ENCODE measurements around the gene SHANK1. TPM values are rescaled to one million over a fixed set of nuclear protein-coding genes. Genes with fewer than 3 reads are reported as not detected.
"Not testable (repeated sequence)": the region's sequence is repeated elsewhere in the genome, so short reads cannot be mapped to it uniquely, and the experiment has no call there.

The SHANK1 gene
- total RNA-seq, 2 experiments from 2014 or later, result not detected

DNA sequence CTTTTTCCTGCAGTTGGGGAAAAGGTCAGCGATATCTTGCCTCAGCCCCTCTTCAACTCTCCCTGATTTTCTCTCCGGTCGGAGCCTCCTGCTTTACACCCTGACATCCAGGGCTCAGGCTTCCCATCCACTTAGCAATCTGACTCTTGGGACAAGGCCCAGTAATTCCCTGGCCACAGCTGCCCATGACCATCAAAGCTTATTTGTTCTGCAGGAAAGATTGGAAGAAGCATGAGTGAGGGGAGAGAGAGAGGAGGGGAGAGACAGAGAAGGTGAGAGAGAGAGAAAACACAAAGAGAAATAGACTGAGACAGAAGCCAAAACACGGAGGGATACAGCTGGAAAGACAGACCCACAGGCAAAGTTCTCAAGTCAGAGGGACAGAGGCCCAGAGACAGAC is 93.6 kb downstream of the SHANK1 start:
- Mint-ChIP-seq H3K9me3 (ENCODE audit: low read depth) (no peaks in the 10 kb centered on the region), H3K27ac (no peak overlapping the region), H3K27me3 (peaks cover 14% of the 10 kb centered on the region), H3K4me3 (no peak overlapping the region), H3K36me3 (ENCODE audit: low read depth) (no peaks in the 10 kb centered on the region), H3K4me1 (no peaks in the 10 kb centered on the region)
- ATAC-seq (no peak), DNase-seq (no peak)
- ChIA-PET CTCF (no interaction called here), POLR2A (no interaction called here)
- intact Hi-C loops (cut with DNase I, micrococcal nuclease), result no loop called here

DNA sequence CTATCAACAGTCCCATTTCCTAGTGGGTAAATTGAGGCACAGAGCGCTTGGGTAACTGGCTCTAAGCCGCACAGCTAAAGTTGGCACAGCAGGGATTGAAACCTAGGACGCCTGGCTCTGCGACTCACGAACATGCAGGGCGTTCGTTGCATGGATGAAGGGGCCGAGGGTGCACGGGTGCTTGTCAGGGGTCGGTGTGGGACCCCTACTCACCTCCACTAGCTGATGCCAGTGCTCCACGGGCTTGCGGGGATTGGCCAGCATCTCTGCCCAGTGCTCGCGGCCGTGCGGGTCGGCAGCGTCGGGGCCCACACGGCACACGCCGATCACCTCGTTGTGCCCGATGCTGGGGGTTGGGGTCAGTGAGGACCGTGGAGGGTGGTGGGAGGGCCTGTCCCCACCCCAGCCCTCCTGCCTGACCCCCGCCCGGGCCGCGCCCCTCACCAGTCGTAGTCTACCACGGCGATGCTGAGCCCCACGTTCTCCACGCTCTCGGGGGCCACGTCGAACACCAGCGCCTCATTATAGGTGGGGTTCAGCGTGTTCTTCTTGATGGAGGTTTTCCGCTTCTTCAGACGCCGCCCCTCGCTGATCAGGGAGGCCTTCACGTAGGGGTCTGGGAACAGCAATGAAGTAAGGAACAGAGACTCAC is 94.5 kb downstream of the SHANK1 start:
- Mint-ChIP-seq H3K27me3 (peaks cover 10% of the 10 kb centered on the region), H3K9me3 (ENCODE audit: low read depth) (no peaks in the 10 kb centered on the region), H3K4me3 (no peak overlapping the region), H3K27ac (no peak overlapping the region), H3K4me1 (no peaks in the 10 kb centered on the region), H3K36me3 (ENCODE audit: low read depth) (no peaks in the 10 kb centered on the region)
- no peak for ATAC-seq
- intact Hi-C loops (cut with DNase I, micrococcal nuclease), result no loop called here
- DNase-seq, result no peak
- POLR2A ChIA-PET, result no interaction called here
- CTCF ChIA-PET, result interaction anchor here (1.4 kb wide), 1 partner anchor 17 kb away, joined by 5 read pairs; no protein-coding TSS in a partner anchor

DNA sequence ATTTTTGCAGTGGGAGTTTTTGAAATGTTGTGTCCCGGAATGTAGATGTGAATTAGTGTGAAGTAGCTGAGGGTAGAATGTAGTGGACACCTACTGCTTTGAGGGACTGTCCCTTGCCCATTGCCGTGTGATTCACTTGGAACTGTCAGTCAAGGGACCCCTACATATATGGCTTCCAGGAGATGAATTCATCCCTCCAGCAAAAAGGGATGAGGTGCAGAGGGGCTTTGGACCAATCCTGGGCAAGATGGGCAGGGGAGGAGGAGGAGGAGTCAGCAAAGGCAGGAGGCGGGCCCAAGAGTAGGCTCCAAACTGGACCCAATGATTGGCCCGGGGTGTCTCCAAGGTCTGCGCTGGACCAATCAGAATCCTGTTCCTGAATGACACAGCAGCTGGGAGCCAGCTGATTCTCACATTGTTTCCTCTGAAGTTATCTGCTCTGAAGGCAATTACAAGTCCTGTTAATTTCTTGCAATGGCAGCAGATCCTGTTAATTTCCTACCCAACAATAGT is 99.2 kb downstream of the SHANK1 start:
- ATAC-seq; intact Hi-C loops (cut with DNase I, micrococcal nuclease); CTCF ChIA-PET; H3K4me1 Mint-ChIP-seq; H3K27me3 Mint-ChIP-seq; POLR2A ChIA-PET; H3K4me3 Mint-ChIP-seq; H3K27ac Mint-ChIP-seq; H3K9me3 Mint-ChIP-seq (ENCODE audit: low read depth); H3K36me3 Mint-ChIP-seq (ENCODE audit: low read depth); DNase-seq: not testable (repeated sequence)

DNA sequence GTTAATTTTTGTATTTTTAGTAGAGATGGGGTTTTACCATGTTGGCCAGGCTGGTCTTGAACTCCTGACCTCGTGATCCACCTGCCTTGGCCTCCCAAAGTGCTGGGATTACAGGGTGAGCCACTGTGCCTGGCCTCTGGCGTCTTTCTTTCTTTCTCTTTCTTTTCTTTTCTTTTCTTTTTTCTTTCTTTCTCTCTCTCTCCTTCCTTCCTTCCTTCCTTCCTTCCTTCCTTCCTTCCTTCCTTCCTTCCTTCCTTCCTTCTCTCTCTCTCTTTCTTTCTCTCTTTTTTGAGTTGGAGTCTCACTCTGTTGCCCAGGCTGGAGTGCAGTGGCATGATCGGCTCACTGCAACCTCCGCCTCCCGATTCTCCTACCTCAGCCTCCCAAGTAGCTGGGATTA is 100.4 kb downstream of the SHANK1 start:
- intact Hi-C loops (cut with DNase I, micrococcal nuclease); ATAC-seq; POLR2A ChIA-PET; H3K4me1 Mint-ChIP-seq; H3K9me3 Mint-ChIP-seq (ENCODE audit: low read depth); H3K27me3 Mint-ChIP-seq; H3K4me3 Mint-ChIP-seq; DNase-seq; CTCF ChIA-PET; H3K27ac Mint-ChIP-seq; H3K36me3 Mint-ChIP-seq (ENCODE audit: low read depth): not testable (repeated sequence)

- POLR2A ChIA-PET, CTCF ChIA-PET: not testable (repeated sequence)
Measured at GRCh38 chr19:50618379-50618778, 101.2 kb downstream of the SHANK1 start.

DNA sequence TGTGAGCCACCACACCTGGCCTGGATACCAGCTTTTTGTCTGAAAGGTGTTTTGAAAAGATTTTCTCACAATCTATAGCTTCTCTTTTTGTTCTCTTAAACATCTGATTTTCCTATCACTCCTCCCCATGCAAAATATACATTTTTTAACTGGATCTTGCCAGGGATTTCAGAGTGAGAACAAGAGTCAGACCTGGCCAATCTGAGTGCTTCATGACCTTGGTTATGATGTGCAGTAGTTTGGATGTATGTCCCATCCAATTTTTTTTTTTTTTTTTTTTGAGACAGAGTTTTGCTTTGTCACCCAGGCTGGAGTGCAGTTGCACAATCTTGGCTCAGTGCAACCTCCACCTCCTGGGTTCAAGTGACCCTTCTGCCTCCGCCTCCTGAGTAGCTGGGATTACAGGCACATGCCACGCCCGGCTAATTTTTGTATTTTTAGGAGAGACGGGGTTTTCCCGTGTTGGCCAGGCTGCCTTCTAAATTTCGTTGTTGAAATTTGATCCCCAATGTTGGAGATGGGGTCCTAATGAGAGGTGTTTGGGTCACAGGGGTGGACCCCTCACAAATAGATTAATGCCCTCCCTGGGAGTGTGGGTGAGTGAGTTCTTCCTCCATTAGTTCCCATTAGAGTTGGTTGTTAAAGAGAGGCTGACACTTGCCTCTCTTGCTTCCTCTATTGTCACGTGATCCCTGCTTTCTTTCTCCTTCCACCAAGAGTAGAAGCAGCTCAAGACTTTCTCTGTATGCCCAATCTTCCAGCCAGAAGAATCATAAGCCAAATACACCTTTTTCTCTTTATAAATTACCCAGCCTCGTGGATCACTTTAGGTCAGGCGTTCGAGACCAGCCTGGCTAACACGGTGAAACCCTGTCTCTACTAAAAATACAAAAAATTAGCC is 106.8 kb downstream of the SHANK1 start:
- H3K4me1 Mint-ChIP-seq; H3K27ac Mint-ChIP-seq; H3K9me3 Mint-ChIP-seq (ENCODE audit: low read depth); intact Hi-C loops (cut with DNase I, micrococcal nuclease); CTCF ChIA-PET; H3K4me3 Mint-ChIP-seq; H3K36me3 Mint-ChIP-seq (ENCODE audit: low read depth); DNase-seq; ATAC-seq; POLR2A ChIA-PET: not testable (repeated sequence)
- peaks cover 18% of the 10 kb centered on the region for H3K27me3 Mint-ChIP-seq

More at GRCh38 chr19:50618379-50618778, 101.2 kb downstream of the SHANK1 start:
- H3K9me3 Mint-ChIP-seq (ENCODE audit: low read depth); H3K27ac Mint-ChIP-seq; intact Hi-C loops (cut with DNase I, micrococcal nuclease); DNase-seq; H3K36me3 Mint-ChIP-seq (ENCODE audit: low read depth); H3K4me3 Mint-ChIP-seq; ATAC-seq; H3K4me1 Mint-ChIP-seq; H3K27me3 Mint-ChIP-seq: not testable (repeated sequence)

Other genes with a start within 250 kb of the SHANK1 start
- 10 to 100 TPM; 33.4 to 34.7 TPM for gene EMC10, start 243.3 kb downstream of the SHANK1 start, total RNA-seq
- gene GARIN5A, start 243.0 kb downstream of the SHANK1 start, total RNA-seq, result under 1 TPM; 0.48 to 0.58 TPM
- gene JOSD2, start 208.6 kb downstream of the SHANK1 start, total RNA-seq, result 10 to 100 TPM; 17.4 to 28.1 TPM
- not detected for gene ASPDH, start 205.9 kb downstream of the SHANK1 start, total RNA-seq
- not detected for gene LRRC4B, start 151.4 kb downstream of the SHANK1 start, total RNA-seq
- under 1 TPM; 0.11 to 0.16 TPM for gene SYT3, start 79.9 kb downstream of the SHANK1 start, total RNA-seq
- 1 to 10 TPM; 1.3 to 1.7 TPM for gene C19orf81, start 70.4 kb downstream of the SHANK1 start, total RNA-seq
- 1 to 10 TPM in 1 of 2 experiments, under 1 TPM in 1; 0.64 to 1.0 TPM for gene CLEC11A, start 3.6 kb upstream of the SHANK1 start, total RNA-seq
- gene GPR32, start 50.7 kb upstream of the SHANK1 start, total RNA-seq, result not detected
- gene ACP4, start 70.6 kb upstream of the SHANK1 start, total RNA-seq, result not detected
- gene KLK1, start 104.0 kb upstream of the SHANK1 start, total RNA-seq, result 1 to 10 TPM; 2.4 to 2.6 TPM
- not detected for gene KLK15, start 113.8 kb upstream of the SHANK1 start, total RNA-seq
- not detected for gene KLK3, start 135.1 kb upstream of the SHANK1 start, total RNA-seq
- not detected for gene KLK2, start 153.6 kb upstream of the SHANK1 start, total RNA-seq
- gene KLK4, start 191.6 kb upstream of the SHANK1 start, total RNA-seq, result not detected
- gene KLK5, start 233.2 kb upstream of the SHANK1 start, total RNA-seq, result not detected
- not detected for gene KLK6, start 249.8 kb upstream of the SHANK1 start, total RNA-seq